HG02885 (cell line): ENCODE data around the gene FOXN1.

Experiments
- ATAC-seq: cut with Tn5 transposase; IDR thresholded peaks from one replicate; pipeline ENCODE4 v1.9.1; 2021; ENCODE audit warnings: mild to moderate bottlenecking; ENCODE audit not compliant: unreplicated experiment, poor library complexity

Gene FOXN1

DNA sequence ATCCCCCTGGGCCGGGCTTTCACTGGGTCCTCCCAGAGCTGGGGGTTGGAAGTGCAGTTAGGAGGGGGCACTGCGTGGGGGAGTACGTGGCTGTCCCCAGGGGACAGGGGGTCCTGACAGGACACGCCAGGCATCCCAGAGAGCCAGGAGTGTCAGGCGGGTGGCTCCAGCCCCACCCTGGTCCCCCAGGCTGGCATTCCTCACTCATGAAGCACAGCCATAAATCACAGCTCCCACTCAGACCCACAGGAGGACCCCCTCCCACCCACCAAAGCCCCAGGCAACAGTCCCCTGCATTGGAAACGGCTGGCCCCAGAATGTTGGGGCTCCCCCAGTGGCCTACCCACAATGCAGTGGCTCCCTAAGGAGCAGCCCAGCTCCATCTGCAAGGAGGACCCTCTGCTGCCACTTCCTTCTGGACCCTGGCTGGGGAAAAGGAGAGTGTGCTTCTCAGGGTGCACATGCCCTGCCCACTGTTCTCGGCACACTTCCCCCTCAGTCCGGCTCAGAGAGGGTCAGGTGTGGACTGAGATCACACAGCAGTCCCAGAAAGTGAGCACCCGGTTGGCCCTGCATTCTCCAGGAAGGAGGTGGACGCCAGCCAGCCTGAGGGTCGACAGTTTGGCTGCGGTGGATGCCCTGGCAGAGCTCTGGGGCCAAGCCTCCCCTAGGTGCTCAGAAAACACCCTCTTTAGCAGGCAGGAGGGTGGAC lies 7.3 kb upstream of the FOXN1 start:
- ATAC-seq: no peak

GRCh38 chr17:28499364-28499664 lies 6.8 kb upstream of the FOXN1 start:
- no peak for ATAC-seq

DNA sequence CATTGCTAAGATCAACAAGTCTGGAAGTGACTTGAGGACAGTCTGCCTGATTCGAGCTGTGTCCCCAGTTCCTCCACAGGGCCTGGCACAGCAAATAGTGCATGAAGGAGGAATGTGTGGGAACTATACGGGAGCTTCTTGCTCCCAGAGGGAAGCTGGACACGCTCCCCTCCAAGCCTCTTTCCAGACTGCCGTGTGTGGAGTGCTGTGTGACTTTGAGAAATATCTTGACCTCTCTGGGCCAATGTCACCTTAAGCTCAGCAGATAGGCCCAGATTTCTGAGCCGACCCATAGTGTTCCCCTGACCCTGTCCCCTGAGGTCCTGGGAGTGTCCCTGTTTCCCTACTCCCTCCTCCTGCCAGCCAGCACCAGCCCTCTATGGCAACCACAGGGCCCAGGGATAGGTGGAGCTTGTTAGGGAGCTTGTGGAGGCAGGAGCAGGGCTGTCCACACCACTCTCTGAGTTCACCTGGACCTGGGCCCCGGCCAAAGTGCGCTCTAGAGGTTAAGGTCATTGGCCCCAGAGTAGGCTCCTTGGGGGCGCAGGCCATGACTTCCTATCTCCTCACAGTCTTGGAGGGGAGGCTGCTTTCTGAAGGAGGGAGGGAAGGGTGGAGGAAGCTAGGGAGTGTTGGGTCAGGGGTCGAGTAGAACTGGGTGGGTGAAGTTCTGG lies 6.3 kb upstream of the FOXN1 start:
- ATAC-seq: no peak

GRCh38 chr17:28500712-28501379 lies 5.3 kb upstream of the FOXN1 start:
- peak; percentile 66 for ATAC-seq

DNA sequence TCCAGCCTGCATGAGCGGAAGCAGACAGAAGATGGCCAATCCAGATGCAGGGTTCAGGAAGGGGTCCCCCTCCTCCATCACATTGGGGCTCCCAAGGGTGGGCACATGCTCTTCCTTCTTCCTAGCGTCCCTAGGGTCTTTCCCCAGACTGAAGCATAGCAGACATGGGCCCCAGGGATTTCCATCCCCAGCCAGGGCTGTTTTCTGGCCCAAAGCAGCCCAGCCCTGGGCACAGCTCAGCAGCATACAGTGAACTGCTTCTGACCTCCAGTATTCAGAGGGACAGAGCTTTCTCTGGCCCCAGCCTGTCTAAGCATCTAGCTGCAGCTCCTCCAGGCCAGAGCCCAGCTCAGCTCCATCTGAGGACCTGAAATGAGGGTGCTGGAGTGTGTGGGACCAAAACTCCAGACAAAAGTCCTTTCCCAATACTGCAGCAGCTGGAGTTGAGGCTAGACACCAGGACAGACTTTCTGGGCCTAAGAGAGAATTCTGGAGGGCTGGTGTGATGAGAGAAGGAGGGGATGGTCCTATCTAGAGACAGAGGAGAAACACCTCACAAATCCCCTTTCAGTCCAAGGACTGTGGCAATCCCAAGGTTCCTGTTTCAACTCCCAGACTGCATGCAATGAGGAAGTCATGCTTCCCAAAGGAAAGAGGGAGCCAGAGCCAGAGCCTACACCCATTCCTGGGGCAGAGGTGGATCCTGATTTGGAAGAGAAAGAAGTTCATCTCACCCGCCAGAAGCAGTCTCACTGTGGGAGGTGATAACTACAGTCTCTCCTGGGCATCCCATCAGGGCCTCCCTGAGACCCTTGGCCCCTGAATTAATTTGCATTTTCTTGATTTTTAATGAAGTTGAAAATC lies 4.5 kb upstream of the FOXN1 start:
- no peak for ATAC-seq

- ATAC-seq: no peak
These were observed 2.7 kb upstream of the FOXN1 start for GRCh38 chr17:28503420-28503819.

DNA sequence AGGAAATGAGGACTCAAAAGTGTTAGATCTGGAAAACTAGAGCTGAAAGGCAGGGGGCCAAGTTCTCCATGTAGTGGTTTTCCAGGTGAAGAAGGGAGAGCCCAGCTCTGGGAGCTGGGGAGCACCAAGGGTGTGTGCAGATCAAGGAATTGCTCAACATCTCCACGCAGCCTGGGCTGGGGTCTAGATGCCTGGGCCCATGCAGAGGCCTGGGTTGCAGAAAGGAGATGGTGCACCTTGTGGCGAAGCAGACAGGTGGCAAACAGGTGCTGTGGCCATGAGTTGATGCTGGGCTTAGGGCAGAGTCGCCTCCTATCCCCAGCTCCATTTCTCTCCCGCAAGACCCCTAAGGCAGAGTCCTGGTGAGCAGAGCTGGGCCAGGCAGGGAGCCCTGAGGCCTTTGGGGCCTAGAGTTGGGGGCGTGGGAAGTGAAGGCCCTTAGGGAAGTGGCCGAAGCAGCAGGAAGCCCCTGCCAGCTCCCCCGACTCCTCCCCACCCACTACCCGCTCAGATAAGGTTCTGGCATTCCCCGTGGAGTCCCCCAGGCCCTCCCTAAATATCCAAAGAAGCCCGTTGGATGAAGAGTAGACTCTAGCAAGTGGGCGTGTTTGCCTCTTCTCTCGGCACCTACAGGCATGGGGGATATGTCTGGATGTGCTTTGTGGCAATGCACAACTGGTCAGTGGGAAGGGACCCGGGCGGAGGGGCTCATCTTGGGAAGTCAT lies 777 bp downstream of the FOXN1 start:
- no peak for ATAC-seq

- no peak for ATAC-seq
These were observed 1.5 kb downstream of the FOXN1 start for GRCh38 chr17:28507567-28508203.

GRCh38 chr17:28508211-28508724 lies 2.1 kb downstream of the FOXN1 start:
- no peak for ATAC-seq

DNA sequence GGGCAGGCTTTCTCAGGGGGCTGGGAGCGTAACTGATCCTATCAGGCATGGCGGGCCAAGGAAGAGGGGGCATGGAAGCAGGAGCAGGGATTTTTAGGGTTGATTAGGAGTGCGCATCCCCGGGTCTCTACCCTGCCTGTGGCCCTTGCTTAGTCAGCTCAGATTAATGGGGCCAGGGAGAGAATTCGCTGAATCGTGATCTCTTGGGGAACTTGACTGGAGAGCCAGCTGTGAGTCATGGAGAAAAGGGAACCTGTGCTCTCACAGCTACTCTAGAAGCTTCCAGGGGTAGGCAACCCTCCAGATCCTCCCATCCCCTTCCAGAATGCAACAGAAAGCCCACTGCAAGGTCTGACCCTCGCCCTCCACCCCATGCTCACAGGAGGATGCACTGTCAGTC lies 3.6 kb downstream of the FOXN1 start:
- no peak for ATAC-seq

DNA sequence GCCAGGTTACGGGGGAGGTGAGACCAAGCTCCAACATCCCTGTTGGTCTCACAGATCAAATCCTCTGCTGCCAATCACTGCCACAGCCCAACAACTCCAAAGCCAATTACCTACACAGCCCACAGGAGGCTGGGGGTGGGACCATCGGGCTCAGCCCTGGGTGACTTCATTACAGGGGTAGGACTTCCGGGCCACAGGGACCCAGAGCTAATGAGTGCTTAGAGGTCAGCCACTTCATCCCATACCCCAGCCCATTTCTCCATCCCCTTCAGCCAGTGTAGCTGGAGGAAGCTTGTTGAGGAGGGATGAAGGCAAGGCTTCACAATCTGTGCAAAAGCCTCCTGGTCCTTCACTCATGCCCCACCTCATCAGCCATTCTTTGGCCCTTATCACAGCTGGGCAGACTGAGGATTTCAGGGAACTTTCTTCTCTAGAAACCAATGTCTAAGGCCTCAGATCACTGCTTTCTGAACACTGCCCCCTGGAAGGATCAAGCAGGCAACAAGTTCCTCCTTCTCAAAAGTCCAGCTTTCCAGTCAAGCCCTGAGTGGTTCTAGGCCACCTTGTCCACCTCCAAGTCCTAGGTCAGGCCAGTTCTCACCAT lies 5.8 kb downstream of the FOXN1 start:
- no peak for ATAC-seq

GRCh38 chr17:28513476-28513875 lies 7.3 kb downstream of the FOXN1 start:
- no peak for ATAC-seq

DNA sequence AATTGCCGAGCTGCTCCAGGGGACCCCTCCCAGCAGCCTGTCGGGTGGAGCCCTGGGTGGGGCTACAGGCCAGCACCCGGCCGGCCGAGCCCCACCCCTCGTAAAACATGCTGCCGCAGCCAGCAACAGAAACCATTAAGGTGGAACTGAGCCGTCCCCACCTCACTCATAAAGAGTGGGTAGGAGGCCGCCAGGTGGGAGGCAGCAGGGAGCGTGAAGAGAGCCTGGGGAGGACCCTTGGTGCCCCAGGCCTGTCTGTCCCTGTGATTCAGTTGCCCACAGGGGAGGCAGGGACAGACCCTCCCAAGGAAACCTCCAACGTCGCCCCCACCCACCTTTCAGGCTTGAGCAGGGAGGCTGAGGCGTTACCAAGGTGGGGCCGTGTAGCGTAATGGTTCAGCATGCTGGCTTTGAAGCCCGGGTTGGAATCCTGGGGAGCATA lies 8.4 kb downstream of the FOXN1 start:
- ATAC-seq: no peak

DNA sequence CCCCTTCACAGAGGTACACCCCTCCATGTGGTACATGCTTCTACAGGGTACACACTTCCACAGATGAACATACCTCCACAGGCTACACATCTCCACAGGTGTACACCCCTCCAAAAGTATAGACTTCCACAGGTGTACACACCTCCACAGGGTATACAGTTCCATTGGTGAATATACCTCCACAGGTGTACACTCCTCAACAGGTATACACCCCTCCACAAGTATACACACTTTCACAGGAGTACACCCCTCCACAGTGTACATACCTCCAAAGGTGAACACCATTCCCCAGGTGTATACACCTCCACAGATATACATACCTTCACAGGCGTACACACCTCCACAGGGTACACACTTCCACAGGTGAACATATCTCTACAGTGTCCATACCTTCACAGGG lies 9.4 kb downstream of the FOXN1 start:
- no peak for ATAC-seq

DNA sequence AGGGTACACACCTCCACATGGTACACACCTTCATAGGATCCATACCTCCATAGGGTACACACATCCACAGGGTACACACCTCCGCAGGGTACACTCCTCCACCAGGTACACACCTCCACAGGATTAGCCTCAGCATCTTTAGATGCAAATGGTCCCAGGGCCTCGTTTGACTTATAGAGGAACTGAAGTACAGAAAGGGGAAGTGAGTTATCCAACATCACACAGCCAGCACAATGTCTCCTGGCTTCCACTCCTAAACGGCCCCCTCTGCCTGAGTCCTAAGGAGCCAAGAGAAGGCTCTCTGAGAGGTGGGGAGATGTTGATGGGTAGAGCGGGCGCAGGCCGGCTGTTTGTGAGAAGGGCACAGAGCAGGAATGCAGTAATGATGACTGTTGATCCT lies 12.0 kb downstream of the FOXN1 start:
- ATAC-seq: no peak

DNA sequence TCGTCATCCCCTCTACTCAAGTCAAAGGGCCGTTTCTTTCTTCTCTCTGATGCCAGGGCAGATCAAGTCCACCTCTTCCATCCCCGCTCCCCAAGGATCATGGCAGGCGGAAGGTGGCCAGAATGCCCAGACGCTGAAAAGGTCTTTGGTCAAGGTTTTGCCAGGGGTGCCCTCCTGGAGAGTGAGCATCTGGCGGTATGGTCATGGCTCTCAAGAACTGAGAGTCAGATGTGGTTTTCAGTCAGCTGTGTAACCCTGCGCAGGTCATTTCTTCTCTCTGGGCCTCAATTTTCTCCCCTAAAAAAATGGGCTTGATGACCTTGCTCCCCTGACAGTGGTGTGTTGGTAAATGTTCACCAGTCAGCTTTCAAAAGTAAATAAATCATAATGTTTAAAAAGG lies 12.4 kb downstream of the FOXN1 start:
- ATAC-seq: no peak

DNA sequence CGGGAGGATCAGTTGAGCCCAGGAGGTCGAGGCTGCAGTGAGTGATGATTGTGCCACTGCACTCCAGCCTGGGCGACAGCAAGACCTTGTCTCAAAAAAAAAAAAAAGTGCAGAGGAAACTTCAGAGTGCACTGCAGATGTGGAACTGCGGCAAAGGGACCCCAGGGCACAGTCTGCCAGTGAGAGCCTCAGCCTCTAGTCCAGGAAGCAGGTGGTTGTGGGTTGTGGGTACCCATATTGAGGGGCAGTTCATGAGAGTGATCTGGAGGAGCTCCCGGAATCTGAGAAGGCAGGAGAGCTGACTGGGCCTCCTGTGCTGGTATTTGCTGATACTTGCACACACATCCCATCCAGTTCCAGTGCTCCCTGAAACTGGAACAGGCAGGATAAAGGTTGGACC lies 13.1 kb downstream of the FOXN1 start:
- no peak for ATAC-seq

DNA sequence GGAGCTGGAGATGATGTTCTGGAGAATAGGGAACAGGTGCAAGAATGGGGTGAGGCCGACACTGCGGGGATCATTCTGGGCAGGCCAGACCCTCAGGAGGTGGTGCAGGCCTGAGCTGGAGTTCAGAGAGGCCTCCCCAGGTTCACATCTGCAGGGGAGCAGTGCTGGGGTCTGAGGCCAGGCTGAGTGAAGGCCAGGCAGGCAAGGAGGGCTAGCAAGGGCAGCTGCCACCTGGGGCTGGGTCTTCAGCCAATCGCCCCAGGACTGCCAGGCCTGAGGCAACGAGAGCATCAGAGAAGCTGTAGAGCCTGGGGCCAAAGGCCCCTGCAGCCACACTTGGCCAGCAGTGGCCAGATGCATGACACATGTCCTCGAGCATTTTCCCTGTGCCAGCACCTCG lies 14.5 kb downstream of the FOXN1 start:
- ATAC-seq: no peak
